ENCODE data around the gene OR9I1. TPM values are rescaled to one million over a fixed set of nuclear protein-coding genes. Genes with fewer than 3 reads are reported as not detected.
A peak's percentile ranks its signal among the peaks of the same experiment; 100 is the strongest.

The OR9I1 gene
- total and polyA plus RNA-seq, 2 of the 13 experiments (the other 11 are each of a cell fraction or from before 2014, with no cell fraction given): not detected

GRCh38 chr11:58165504-58166106, 40.3 kb upstream of the OR9I1 start (continued):
- no peak for TF ChIP-seq ZNF44 (CRISPR knock-in tag; IDR thresholded peaks at IDR 0.05)
- peak; percentile 85 for TF ChIP-seq SIX4 (CRISPR knock-in tag; IDR thresholded peaks at IDR 0.05)
- TF ChIP-seq PITX1 (CRISPR knock-in tag; IDR thresholded peaks at IDR 0.05): peak; percentile 100
- peak; percentile 90 for TF ChIP-seq NCOR1 (IDR thresholded peaks at IDR 0.05; ENCODE audit: borderline replicate concordance, low read length)
- TF ChIP-seq ZNF772 (CRISPR knock-in tag; IDR thresholded peaks at IDR 0.05): no peak; the same call in 1 of the 2 replicates
- no peak; the same call in 1 of the 2 replicates for TF ChIP-seq ZFX (CRISPR knock-in tag; IDR thresholded peaks at IDR 0.05; ENCODE audit: low read depth)
- TF ChIP-seq HIC2 (CRISPR knock-in tag; IDR thresholded peaks at IDR 0.05; ENCODE audit: low read depth): no peak
- TF ChIP-seq HHEX (CRISPR knock-in tag; IDR thresholded peaks at IDR 0.05): peak; percentile 85
- no peak for TF ChIP-seq JDP2 (CRISPR knock-in tag; IDR thresholded peaks at IDR 0.05; ENCODE audit: borderline replicate concordance)
- TF ChIP-seq NFIB (CRISPR knock-in tag; IDR thresholded peaks at IDR 0.05; ENCODE audit: borderline replicate concordance): no peak
- TF ChIP-seq, protein P1, sequence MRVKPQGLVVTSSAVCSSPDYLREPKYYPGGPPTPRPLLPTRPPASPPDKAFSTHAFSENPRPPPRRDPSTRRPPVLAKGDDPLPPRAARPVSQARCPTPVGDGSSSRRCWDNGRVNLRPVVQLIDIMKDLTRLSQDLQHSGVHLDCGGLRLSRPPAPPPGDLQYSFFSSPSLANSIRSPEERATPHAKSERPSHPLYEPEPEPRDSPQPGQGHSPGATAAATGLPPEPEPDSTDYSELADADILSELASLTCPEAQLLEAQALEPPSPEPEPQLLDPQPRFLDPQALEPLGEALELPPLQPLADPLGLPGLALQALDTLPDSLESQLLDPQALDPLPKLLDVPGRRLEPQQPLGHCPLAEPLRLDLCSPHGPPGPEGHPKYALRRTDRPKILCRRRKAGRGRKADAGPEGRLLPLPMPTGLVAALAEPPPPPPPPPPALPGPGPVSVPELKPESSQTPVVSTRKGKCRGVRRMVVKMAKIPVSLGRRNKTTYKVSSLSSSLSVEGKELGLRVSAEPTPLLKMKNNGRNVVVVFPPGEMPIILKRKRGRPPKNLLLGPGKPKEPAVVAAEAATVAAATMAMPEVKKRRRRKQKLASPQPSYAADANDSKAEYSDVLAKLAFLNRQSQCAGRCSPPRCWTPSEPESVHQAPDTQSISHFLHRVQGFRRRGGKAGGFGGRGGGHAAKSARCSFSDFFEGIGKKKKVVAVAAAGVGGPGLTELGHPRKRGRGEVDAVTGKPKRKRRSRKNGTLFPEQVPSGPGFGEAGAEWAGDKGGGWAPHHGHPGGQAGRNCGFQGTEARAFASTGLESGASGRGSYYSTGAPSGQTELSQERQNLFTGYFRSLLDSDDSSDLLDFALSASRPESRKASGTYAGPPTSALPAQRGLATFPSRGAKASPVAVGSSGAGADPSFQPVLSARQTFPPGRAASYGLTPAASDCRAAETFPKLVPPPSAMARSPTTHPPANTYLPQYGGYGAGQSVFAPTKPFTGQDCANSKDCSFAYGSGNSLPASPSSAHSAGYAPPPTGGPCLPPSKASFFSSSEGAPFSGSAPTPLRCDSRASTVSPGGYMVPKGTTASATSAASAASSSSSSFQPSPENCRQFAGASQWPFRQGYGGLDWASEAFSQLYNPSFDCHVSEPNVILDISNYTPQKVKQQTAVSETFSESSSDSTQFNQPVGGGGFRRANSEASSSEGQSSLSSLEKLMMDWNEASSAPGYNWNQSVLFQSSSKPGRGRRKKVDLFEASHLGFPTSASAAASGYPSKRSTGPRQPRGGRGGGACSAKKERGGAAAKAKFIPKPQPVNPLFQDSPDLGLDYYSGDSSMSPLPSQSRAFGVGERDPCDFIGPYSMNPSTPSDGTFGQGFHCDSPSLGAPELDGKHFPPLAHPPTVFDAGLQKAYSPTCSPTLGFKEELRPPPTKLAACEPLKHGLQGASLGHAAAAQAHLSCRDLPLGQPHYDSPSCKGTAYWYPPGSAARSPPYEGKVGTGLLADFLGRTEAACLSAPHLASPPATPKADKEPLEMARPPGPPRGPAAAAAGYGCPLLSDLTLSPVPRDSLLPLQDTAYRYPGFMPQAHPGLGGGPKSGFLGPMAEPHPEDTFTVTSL (CRISPR knock-in tag; IDR thresholded peaks at IDR 0.05; ENCODE audit: borderline replicate concordance): peak; percentile 95
- peak; percentile 88; the same call in 1 of the 2 replicates for TF ChIP-seq EHMT2 (IDR thresholded peaks at IDR 0.05; ENCODE audit: borderline replicate concordance, low read depth, low read length)
- no peak for TF ChIP-seq ZNF329 (CRISPR knock-in tag; IDR thresholded peaks at IDR 0.05; ENCODE audit: low read depth)
- no peak for TF ChIP-seq SP140L (CRISPR knock-in tag; IDR thresholded peaks at IDR 0.05; ENCODE audit: borderline replicate concordance)
- no peak for TF ChIP-seq YY1 (IDR thresholded peaks at IDR 0.05; ENCODE audit: insufficient read depth, insufficient replicate concordance, low read depth, low read length)
- TF ChIP-seq MEIS2 (CRISPR knock-in tag; IDR thresholded peaks at IDR 0.05): 0 out of 2 replicates have a peak, but pooled peaks have one; percentile 21
- TF ChIP-seq CEBPB (IDR thresholded peaks at IDR 0.05; ENCODE audit: borderline replicate concordance, low read depth, low read length): peak; percentile 72
- peak; percentile 89 for TF ChIP-seq ZMYM4 (CRISPR knock-in tag; IDR thresholded peaks at IDR 0.05)
- TF ChIP-seq PAF1 (CRISPR knock-in tag; IDR thresholded peaks at IDR 0.05): no peak
- no peak for TF ChIP-seq ZNF660 (CRISPR knock-in tag; IDR thresholded peaks at IDR 0.05; ENCODE audit: borderline replicate concordance, low read depth)
- TF ChIP-seq SRY (CRISPR knock-in tag; IDR thresholded peaks at IDR 0.05): no peak
- TF ChIP-seq DMAP1 (CRISPR knock-in tag; IDR thresholded peaks at IDR 0.05): no peak
- TF ChIP-seq NR1H2 (CRISPR knock-in tag; IDR thresholded peaks at IDR 0.05; ENCODE audit: borderline replicate concordance, low read depth): no peak
- no peak for TF ChIP-seq IKZF1 (IDR thresholded peaks at IDR 0.05)
